B cell (primary cell): ENCODE results near the gene DAB2IP. TPM values are rescaled to one million over a fixed set of nuclear protein-coding genes. Genes with fewer than 3 reads are reported as not detected.

Experiments used
- ATAC-seq: fragments of 200-7000 bp; cut with Tn5 transposase; one replicate; pipeline ENCODE4 v1.10.0; 2021; ENCODE audit warnings: low read depth, mild to moderate bottlenecking, moderate number of reproducible peaks, moderate library complexity
- CTCF ChIA-PET: fragments of 350-600 bp; sonication (Branson Sonifier 250); formaldehyde crosslinking; loops from one replicate; lab custom pipeline; 2021; ENCODE audit warnings: antibody characterized with exemption, inconsistent platforms; lab: Charles Lee
- POLR2A ChIA-PET: fragments of 350-600 bp; sonication (Branson Sonifier 250); formaldehyde crosslinking; loops from one replicate; lab custom pipeline; 2021; ENCODE audit warnings: antibody characterized with exemption; lab: Charles Lee
- DNase-seq: peaks from one replicate; pipeline ENCODE4 v3.0.0; 2013
- H2AFZ ChIP-seq: 2 replicates; pipeline ENCODE4 v1.6.1; 2012; ENCODE audit warnings: mild to moderate bottlenecking, low read depth, low read length; ENCODE audit not compliant: insufficient read depth, poor library complexity, severe bottlenecking
- H3K27ac ChIP-seq, 2 donors: 1 replicate in 1 of 2; 2 replicates in 1 of 2; pipeline ENCODE4 v1.5.1; 2012 to 2013; ENCODE audit warnings: low read length in 2 of 2, mild to moderate bottlenecking in 2 of 2, moderate library complexity in 1 of 2
- H3K27me3 ChIP-seq, 4 experiments: fragments of 200-600 bp in 1 of 4; sonication (generic) in 1 of 4; replicated peaks in 1 of 4; 1 replicate in 2 of 4; 2 replicates in 2 of 4; pipeline versions ENCODE4 v1.6.1 to v1.7.0; 2013 to 2016; ENCODE audit warnings: low read length in 3 of 4, mild to moderate bottlenecking in 2 of 4, mixed read lengths in 1 of 4, moderate library complexity in 1 of 4; ENCODE audit not compliant: insufficient read depth in 4 of 4, control insufficient read depth in 3 of 4; ENCODE audit errors: control extremely low read depth in 1 of 4
- H3K36me3 ChIP-seq, 2 experiments: replicated peaks in 1 of 2; 1 replicate in 1 of 2; 2 replicates in 1 of 2; pipeline versions ENCODE4 v1.6.1 to v1.7.1; 2013; ENCODE audit warnings: low read length in 1 of 2; ENCODE audit not compliant: insufficient read depth in 2 of 2, control insufficient read depth in 1 of 2; ENCODE audit errors: control extremely low read depth in 1 of 2, extremely low read depth in 1 of 2
- H3K4me1 ChIP-seq, 2 donors: fragments of 200-600 bp in 1 of 2; sonication (generic) in 1 of 2; 1 replicate in 1 of 2; 2 replicates in 1 of 2; pipeline versions ENCODE4 v1.5.1 to v1.6.1; 2013 to 2017; ENCODE audit warnings: low read length in 2 of 2; ENCODE audit not compliant: control insufficient read depth in 2 of 2, insufficient read depth in 2 of 2
- H3K4me2 ChIP-seq: replicated peaks from 2 replicates; pipeline ENCODE3; 2012; ENCODE audit warnings: mild to moderate bottlenecking, low read depth, low read length; ENCODE audit not compliant: poor library complexity, severe bottlenecking
- H3K4me3 ChIP-seq, 5 experiments: fragments of 200-600 bp in 1 of 5; sonication (generic) in 1 of 5; 1 replicate in 3 of 5; 2 replicates in 2 of 5; pipeline versions ENCODE4 v1.5.1 to v1.7.0; 2011 to 2016; ENCODE audit warnings: low read length in 4 of 5, mild to moderate bottlenecking in 4 of 5, low read depth in 2 of 5, control low read depth in 1 of 5, moderate library complexity in 1 of 5; ENCODE audit not compliant: insufficient read depth in 1 of 5; ENCODE audit errors: control extremely low read depth in 1 of 5, extremely low read depth in 1 of 5
- H3K79me2 ChIP-seq: fragments of 200-600 bp; sonication (generic); one replicate; pipeline ENCODE4 v1.6.0; 2016; ENCODE audit warnings: low read length; ENCODE audit not compliant: control insufficient read depth, insufficient read depth
- H3K9ac ChIP-seq: fragments of 200-600 bp; sonication (generic); 2 replicates; pipeline ENCODE4 v1.6.1; 2017; ENCODE audit warnings: mild to moderate bottlenecking, low read length, moderate library complexity
- H3K9me3 ChIP-seq, 3 donors: one replicate each; pipeline versions ENCODE4 v1.6.1 to v1.7.1; 2013; ENCODE audit warnings: low read length in 2 of 3; ENCODE audit not compliant: control insufficient read depth in 2 of 3, insufficient read depth in 1 of 3; ENCODE audit errors: control extremely low read depth in 1 of 3
- H4K20me1 ChIP-seq: 2 replicates; pipeline ENCODE4 v1.6.0; 2012; ENCODE audit warnings: mild to moderate bottlenecking, low read length; ENCODE audit not compliant: insufficient read depth, control insufficient read depth, poor library complexity, severe bottlenecking
- H3K27ac Mint-ChIP-seq: one replicate; pipeline ENCODE4 v1.8.0; 2021; ENCODE audit warnings: mixed read lengths
- H3K27me3 Mint-ChIP-seq: one replicate; pipeline ENCODE4 v1.8.0; 2021; ENCODE audit warnings: mixed read lengths
- H3K4me1 Mint-ChIP-seq: one replicate; pipeline ENCODE4 v1.8.0; 2021; ENCODE audit warnings: mixed read lengths
- H3K4me3 Mint-ChIP-seq: one replicate; pipeline ENCODE4 v1.8.0; 2021; ENCODE audit warnings: mixed read lengths
- H3K9me3 Mint-ChIP-seq: one replicate; pipeline ENCODE4 v1.8.0; 2022; ENCODE audit warnings: mixed read lengths; ENCODE audit not compliant: insufficient read depth
- EZH2 ChIP-seq: IDR thresholded peaks from 2 replicates; pipeline ENCODE4 v1.6.1; 2012; ENCODE audit warnings: borderline replicate concordance, low read depth, mild to moderate bottlenecking, moderate library complexity, low read length; ENCODE audit not compliant: insufficient read depth, poor library complexity, severe bottlenecking
- WGBS: methylation state at CpG from one replicate; pipeline ENCODE4 v1.1.5; 2013; ENCODE audit warnings: missing lambda C conversion rate; ENCODE audit not compliant: insufficient coverage; 5-methylcytosine and 5-hydroxymethylcytosine counted together
- intact Hi-C: fragments of 100-400 bp; cut with micrococcal nuclease; formaldehyde crosslinking; loops from one replicate; pipeline ENCODE4 v1.10.0; 2022
- polyA plus RNA-seq: library from polyadenylated mRNA; depleted of rRNA; stranded (reverse); fragments of >200 nt; gene quantifications from 2 replicates; pipeline ENCODE4 v1.2.3, GENCODE V29; 2012
- total RNA-seq, 2 donors: library from RNA; stranded (reverse); fragments of 120-200 nt in 1 of 2; gene quantifications; 1 replicate in 1 of 2; 2 replicates in 1 of 2; pipeline versions ENCODE4 v1.2.3 to v1.2.4, GENCODE V29; 2013 to 2022
- TF ChIP-seq, protein P1 (sequence below): fragments of 200-600 bp; IDR thresholded peaks from one replicate; pipeline ENCODE4 v1.8.0; 2022; ENCODE audit warnings: antibody characterized with exemption, mild to moderate bottlenecking

DAB2IP gene
- total and polyA plus RNA-seq, 2 donors (not counting 1 experiment from before 2014, with no cell fraction given): 1.1 to 3.9 TPM

DNA sequence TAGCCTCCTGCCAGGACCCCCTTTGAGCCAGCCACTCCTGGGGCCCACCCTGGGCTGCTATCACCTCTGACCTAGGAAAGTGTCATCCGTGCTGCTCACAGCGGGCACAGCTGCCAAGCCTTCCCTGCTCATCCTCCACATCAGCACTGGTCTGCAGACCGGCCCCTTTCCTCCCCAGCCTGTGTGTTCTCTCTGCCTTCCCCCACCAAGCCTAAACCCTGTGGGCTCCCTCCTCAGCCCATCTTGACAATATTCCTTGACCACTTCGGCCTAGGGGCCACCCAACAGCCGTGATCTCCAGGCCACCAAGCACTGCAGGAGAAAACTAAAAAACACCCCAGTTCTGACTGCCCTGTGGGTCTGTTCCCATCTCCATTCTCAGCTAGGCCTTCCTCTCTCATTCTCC lies 135.1 kb downstream of the DAB2IP start:
- H3K4me1 ChIP-seq: no peaks in the 10 kb centered on the region
- TF ChIP-seq, protein P1, sequence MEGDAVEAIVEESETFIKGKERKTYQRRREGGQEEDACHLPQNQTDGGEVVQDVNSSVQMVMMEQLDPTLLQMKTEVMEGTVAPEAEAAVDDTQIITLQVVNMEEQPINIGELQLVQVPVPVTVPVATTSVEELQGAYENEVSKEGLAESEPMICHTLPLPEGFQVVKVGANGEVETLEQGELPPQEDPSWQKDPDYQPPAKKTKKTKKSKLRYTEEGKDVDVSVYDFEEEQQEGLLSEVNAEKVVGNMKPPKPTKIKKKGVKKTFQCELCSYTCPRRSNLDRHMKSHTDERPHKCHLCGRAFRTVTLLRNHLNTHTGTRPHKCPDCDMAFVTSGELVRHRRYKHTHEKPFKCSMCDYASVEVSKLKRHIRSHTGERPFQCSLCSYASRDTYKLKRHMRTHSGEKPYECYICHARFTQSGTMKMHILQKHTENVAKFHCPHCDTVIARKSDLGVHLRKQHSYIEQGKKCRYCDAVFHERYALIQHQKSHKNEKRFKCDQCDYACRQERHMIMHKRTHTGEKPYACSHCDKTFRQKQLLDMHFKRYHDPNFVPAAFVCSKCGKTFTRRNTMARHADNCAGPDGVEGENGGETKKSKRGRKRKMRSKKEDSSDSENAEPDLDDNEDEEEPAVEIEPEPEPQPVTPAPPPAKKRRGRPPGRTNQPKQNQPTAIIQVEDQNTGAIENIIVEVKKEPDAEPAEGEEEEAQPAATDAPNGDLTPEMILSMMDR: no peak
- no peak for TF ChIP-seq EZH2
- Mint-ChIP-seq H3K27ac (no peak overlapping the region), H3K4me3 (no peak overlapping the region), H3K27me3 (peaks cover 9% of the 10 kb centered on the region), H3K9me3 (no peaks in the 10 kb centered on the region), H3K4me1 (peaks cover 7% of the 10 kb centered on the region)
- H3K9ac ChIP-seq: no peak overlapping the region
- H4K20me1 ChIP-seq: no peaks in the 10 kb centered on the region
- no peak overlapping the region for H3K4me2 ChIP-seq
- intact Hi-C loops: no loop called here
- no peak overlapping the region for H2AFZ ChIP-seq
- CTCF ChIA-PET: no interaction called here
- POLR2A ChIA-PET: no interaction called here
- no peaks in the 10 kb centered on the region for H3K36me3 ChIP-seq
- H3K4me3 ChIP-seq: no peak overlapping the region
- ATAC-seq: no peak
- no peaks in the 10 kb centered on the region for H3K27me3 ChIP-seq
- no peak for DNase-seq
- WGBS: 94% methylated on average over 5 of the region's 5 CpGs
- no peaks in the 10 kb centered on the region for H3K79me2 ChIP-seq
- H3K9me3 ChIP-seq: no peaks in the 10 kb centered on the region
- H3K27ac ChIP-seq: no peak overlapping the region

DNA sequence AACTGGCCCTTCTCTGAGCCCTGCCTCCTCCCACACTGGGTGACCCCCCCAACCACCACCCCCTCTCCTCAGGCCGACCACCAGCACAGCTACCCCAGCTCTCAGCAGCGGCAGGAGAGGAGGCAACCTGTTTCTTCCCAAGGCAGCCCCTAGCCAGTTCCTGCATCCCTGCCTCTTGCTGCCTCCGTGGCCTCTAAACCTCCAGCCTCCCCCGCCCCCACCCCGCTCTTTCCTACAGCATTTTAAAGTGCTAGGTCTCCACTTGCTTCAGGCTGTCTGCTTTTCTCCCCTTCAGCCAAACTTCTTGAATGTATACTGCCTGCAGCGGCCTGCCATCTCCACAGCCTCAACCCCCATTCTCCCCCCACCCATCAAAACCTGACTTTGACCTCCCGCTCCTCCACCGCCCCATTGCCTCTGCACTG lies 135.6 kb downstream of the DAB2IP start:
- no peak for TF ChIP-seq EZH2
- TF ChIP-seq, protein P1: no peak
- Histone ChIP-seq H3K36me3 (no peaks in the 10 kb centered on the region), H3K9me3 (no peaks in the 10 kb centered on the region), H3K79me2 (no peaks in the 10 kb centered on the region), H3K4me1 (no peaks in the 10 kb centered on the region), H2AFZ (no peak overlapping the region), H3K4me2 (no peak overlapping the region), H3K27me3 (no peaks in the 10 kb centered on the region), H4K20me1 (no peaks in the 10 kb centered on the region), H3K27ac (no peak overlapping the region), H3K9ac (no peak overlapping the region), H3K4me3 (no peak overlapping the region)
- Mint-ChIP-seq H3K27ac (no peak overlapping the region), H3K4me1 (peaks cover 7% of the 10 kb centered on the region), H3K27me3 (peaks cover 9% of the 10 kb centered on the region), H3K4me3 (no peak overlapping the region), H3K9me3 (no peaks in the 10 kb centered on the region)
- ATAC-seq: no peak
- no peak for DNase-seq
- intact Hi-C loops: no loop called here
- 95% methylated on average over 6 of the region's 8 CpGs for WGBS
- POLR2A ChIA-PET: no interaction called here
- CTCF ChIA-PET: no interaction called here
